Loucy (cell line): ENCODE measurements around the gene LMAN1L.

Experiments used
- H2AFZ ChIP-seq: fragments of 200-600 bp; sonication (generic); 2 replicates; pipeline ENCODE4 v1.6.0; 2016; ENCODE audit warnings: antibody characterized with exemption, mild to moderate bottlenecking, low read length, moderate library complexity
- H3F3A ChIP-seq: fragments of 200-600 bp; 2 replicates; pipeline ENCODE4 v1.6.0; 2016; ENCODE audit warnings: antibody characterized with exemption, low read depth, mild to moderate bottlenecking
- H3K27me3 ChIP-seq: fragments of 200-600 bp; sonication (generic); 2 replicates; pipeline ENCODE4 v1.6.1; 2014; ENCODE audit warnings: low read length, mild to moderate bottlenecking; ENCODE audit not compliant: insufficient read depth, poor library complexity, severe bottlenecking
- H3K36me3 ChIP-seq: fragments of 200-600 bp; sonication (generic); 2 replicates; pipeline ENCODE4 v1.6.1; 2016; ENCODE audit warnings: low read length; ENCODE audit not compliant: insufficient read depth
- H3K4me1 ChIP-seq: fragments of 200-600 bp; sonication (generic); 2 replicates; pipeline ENCODE4 v1.5.1; 2014; ENCODE audit warnings: low read length, mild to moderate bottlenecking; ENCODE audit not compliant: insufficient read depth, poor library complexity, severe bottlenecking
- H3K4me2 ChIP-seq: fragments of 200-600 bp; sonication (generic); 2 replicates; pipeline ENCODE4 v1.6.0; 2014; ENCODE audit warnings: antibody characterized with exemption, low read length, low read depth, mild to moderate bottlenecking; ENCODE audit not compliant: poor library complexity, severe bottlenecking
- H3K4me3 ChIP-seq: fragments of 200-600 bp; sonication (generic); 2 replicates; pipeline ENCODE4 v1.5.1; 2014; ENCODE audit warnings: low read length, mild to moderate bottlenecking, mixed read lengths; ENCODE audit not compliant: poor library complexity, severe bottlenecking
- H3K79me2 ChIP-seq: fragments of 200-600 bp; sonication (generic); 2 replicates; pipeline ENCODE4 v1.6.1; 2014; ENCODE audit warnings: low read length; ENCODE audit not compliant: insufficient read depth
- H3K9ac ChIP-seq: fragments of 200-600 bp; sonication (generic); 2 replicates; pipeline ENCODE4 v1.6.0; 2014; ENCODE audit warnings: mild to moderate bottlenecking, low read depth, low read length, moderate library complexity; ENCODE audit not compliant: poor library complexity, severe bottlenecking
- H3K9me2 ChIP-seq: fragments of 200-600 bp; sonication (generic); replicated peaks from 2 replicates; pipeline ENCODE4 v1.6.1; 2016; ENCODE audit warnings: low read depth, low read length, mixed read lengths
- H3K9me3 ChIP-seq: fragments of 200-600 bp; sonication (generic); 2 replicates; pipeline ENCODE4 v1.6.1; 2014; ENCODE audit warnings: mild to moderate bottlenecking, antibody characterized with exemption, low read length, low read depth; ENCODE audit not compliant: insufficient read depth
- H4K20me1 ChIP-seq: fragments of 200-600 bp; sonication (generic); 2 replicates; pipeline ENCODE4 v1.6.0; 2014; ENCODE audit warnings: antibody characterized with exemption, low read length, mild to moderate bottlenecking; ENCODE audit not compliant: insufficient read depth, poor library complexity, severe bottlenecking
- EZH2phosphoT487 ChIP-seq: fragments of 200-600 bp; IDR thresholded peaks from 2 replicates; pipeline ENCODE4 v1.6.1; 2018; ENCODE audit warnings: antibody characterized with exemption, mild to moderate bottlenecking, moderate library complexity, borderline replicate concordance
- TF ChIP-seq, protein P1 (sequence below): fragments of 200-600 bp; sonication (generic); conservative IDR thresholded peaks from 2 replicates; pipeline ENCODE4 v1.5.1; 2014; ENCODE audit warnings: mild to moderate bottlenecking, antibody characterized with exemption, low read length

LMAN1L gene

DNA sequence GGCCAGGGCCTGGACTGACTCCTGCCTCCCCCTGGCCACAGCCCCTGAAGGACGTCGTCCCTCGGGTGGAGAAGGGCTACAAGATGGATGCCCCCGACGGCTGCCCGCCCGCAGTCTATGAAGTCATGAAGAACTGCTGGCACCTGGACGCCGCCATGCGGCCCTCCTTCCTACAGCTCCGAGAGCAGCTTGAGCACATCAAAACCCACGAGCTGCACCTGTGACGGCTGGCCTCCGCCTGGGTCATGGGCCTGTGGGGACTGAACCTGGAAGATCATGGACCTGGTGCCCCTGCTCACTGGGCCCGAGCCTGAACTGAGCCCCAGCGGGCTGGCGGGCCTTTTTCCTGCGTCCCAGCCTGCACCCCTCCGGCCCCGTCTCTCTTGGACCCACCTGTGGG is 10.3 kb upstream of the LMAN1L start:
- no peaks in the 10 kb centered on the region for H3K27me3 ChIP-seq
- H3K4me1 ChIP-seq: no peaks in the 10 kb centered on the region
- no peak overlapping the region for H3K4me2 ChIP-seq
- H3K79me2 ChIP-seq: peaks cover 12% of the 10 kb centered on the region; the same call in 1 of the 2 replicates
- no peak overlapping the region for H3K9ac ChIP-seq
- H3K4me3 ChIP-seq: no peak overlapping the region
- H3K36me3 ChIP-seq: peaks cover 73% of the 10 kb centered on the region; the same call in 1 of the 2 replicates
- peaks cover 3% of the 10 kb centered on the region; the same call in 1 of the 2 replicates for H3F3A ChIP-seq
- no peak overlapping the region for H2AFZ ChIP-seq
- no peaks in the 10 kb centered on the region for H3K9me2 ChIP-seq
- H4K20me1 ChIP-seq: peaks cover 24% of the 10 kb centered on the region
- H3K9me3 ChIP-seq: no peaks in the 10 kb centered on the region
- TF ChIP-seq EZH2phosphoT487: no peak
- TF ChIP-seq, protein P1, sequence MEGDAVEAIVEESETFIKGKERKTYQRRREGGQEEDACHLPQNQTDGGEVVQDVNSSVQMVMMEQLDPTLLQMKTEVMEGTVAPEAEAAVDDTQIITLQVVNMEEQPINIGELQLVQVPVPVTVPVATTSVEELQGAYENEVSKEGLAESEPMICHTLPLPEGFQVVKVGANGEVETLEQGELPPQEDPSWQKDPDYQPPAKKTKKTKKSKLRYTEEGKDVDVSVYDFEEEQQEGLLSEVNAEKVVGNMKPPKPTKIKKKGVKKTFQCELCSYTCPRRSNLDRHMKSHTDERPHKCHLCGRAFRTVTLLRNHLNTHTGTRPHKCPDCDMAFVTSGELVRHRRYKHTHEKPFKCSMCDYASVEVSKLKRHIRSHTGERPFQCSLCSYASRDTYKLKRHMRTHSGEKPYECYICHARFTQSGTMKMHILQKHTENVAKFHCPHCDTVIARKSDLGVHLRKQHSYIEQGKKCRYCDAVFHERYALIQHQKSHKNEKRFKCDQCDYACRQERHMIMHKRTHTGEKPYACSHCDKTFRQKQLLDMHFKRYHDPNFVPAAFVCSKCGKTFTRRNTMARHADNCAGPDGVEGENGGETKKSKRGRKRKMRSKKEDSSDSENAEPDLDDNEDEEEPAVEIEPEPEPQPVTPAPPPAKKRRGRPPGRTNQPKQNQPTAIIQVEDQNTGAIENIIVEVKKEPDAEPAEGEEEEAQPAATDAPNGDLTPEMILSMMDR: no peak

DNA sequence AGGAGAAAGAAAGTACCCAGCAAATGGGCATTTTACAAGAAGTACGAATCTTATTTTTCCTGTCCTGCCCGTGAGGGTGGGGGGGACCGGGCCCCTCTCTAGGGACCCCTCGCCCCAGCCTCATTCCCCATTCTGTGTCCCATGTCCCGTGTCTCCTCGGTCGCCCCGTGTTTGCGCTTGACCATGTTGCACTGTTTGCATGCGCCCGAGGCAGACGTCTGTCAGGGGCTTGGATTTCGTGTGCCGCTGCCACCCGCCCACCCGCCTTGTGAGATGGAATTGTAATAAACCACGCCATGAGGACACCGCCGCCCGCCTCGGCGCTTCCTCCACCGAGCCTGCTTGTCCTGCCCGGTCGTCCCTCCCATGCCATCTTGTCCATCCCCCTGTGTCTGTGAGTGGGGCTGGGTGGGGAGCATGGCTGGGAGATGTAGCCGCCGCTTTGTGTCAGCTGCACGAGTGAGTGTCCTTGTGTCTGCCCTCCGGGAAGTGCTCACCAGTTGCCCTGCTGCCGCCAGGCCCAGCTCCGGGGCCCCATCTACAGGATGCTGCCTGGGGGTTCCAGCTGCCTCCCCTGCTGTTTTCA is 9.7 kb upstream of the LMAN1L start:
- Histone ChIP-seq H3K4me2 (no peak overlapping the region), H3F3A (peaks cover 3% of the 10 kb centered on the region; the same call in 1 of the 2 replicates), H3K9me3 (no peaks in the 10 kb centered on the region), H4K20me1 (peaks cover 18% of the 10 kb centered on the region), H3K27me3 (no peaks in the 10 kb centered on the region), H3K36me3 (peaks cover 68% of the 10 kb centered on the region; the same call in 1 of the 2 replicates), H3K4me3 (no peak overlapping the region), H3K9ac (no peak overlapping the region), H2AFZ (no peak overlapping the region), H3K4me1 (no peaks in the 10 kb centered on the region), H3K9me2 (no peaks in the 10 kb centered on the region), H3K79me2 (peaks cover 6% of the 10 kb centered on the region; the same call in 1 of the 2 replicates)
- TF ChIP-seq, protein P1: no peak
- no peak for TF ChIP-seq EZH2phosphoT487

DNA sequence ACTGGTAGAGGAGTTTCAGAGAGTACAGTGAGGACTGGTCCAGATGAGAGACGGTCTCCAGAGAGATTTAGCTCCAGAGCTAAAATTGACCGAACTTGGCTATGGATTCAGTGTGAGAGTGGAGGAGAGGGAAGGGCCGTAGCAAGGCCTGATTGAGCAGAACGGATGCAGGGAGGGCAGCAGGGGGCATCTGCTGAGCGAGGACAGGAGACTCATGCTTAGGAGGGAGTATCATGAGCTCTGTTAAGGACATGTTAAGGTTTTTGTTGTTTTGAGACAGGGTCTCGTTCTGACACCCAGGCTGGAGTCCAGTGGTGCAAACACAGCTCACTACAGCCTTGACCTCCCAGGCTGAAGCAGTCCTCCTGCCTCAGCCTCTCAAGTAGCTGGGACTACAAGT is 7.7 kb upstream of the LMAN1L start:
- Histone ChIP-seq H3K4me3 (no peak overlapping the region), H3K9me2 (no peaks in the 10 kb centered on the region), H3K36me3 (peaks cover 48% of the 10 kb centered on the region; the same call in 1 of the 2 replicates), H3K4me1 (no peaks in the 10 kb centered on the region), H3K9me3 (no peaks in the 10 kb centered on the region), H3K79me2 (no peaks in the 10 kb centered on the region), H4K20me1 (peaks cover 6% of the 10 kb centered on the region), H2AFZ (no peak overlapping the region), H3K4me2 (no peak overlapping the region), H3K9ac (no peak overlapping the region), H3F3A (peaks cover 3% of the 10 kb centered on the region; the same call in 1 of the 2 replicates), H3K27me3 (no peaks in the 10 kb centered on the region)
- no peak for TF ChIP-seq EZH2phosphoT487
- TF ChIP-seq, protein P1: no peak
